ENCODE measurements around the gene PPARA. TPM values are rescaled to one million over a fixed set of nuclear protein-coding genes. Genes with fewer than 3 reads are reported as not detected.

The PPARA gene
- 10.9 TPM for polyA plus RNA-seq (2013, experiment 1 of 2; ENCODE audit: insufficient read length)
- polyA plus RNA-seq (2013, experiment 2 of 2; ENCODE audit: insufficient read length): 11.3 TPM

DNA sequence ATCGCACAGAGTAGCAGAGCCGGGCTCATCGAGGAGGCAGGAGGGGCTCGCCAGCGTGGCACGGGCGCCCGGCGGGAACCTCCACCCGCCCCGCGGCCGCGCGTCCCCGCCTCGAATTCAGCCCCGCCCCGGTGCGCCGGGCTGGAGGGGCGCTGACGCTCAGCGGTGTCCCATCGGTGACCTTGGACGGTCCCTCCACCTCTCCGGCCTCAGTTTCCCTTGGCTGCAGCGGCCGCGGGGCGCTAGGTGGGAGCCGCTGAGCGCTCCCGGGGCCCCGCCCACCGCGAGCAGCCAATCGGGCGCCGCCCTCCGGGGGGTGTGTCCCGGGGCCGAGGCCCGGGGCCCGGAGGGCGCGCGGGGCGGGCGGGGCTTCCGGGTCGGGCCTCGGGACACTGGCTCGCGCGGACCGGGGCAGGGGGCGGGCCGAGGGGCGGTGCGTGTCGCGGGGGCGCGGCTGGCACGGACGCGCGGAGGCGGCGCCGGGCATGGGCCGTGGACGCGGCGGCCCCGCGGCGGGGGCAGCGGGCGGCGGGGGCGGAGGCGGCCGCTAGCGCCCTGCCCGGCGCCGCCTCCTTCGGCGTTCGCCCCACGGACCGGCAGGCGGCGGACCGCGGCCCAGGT lies at the start of gene PPARA:
Gene PPARA (plus strand): TSS at position 493 of the 621 bp plus-strand sequence. CDS start 47,858 bp downstream, outside the sequence.
- DNase-seq: peak; percentile 89

DNA sequence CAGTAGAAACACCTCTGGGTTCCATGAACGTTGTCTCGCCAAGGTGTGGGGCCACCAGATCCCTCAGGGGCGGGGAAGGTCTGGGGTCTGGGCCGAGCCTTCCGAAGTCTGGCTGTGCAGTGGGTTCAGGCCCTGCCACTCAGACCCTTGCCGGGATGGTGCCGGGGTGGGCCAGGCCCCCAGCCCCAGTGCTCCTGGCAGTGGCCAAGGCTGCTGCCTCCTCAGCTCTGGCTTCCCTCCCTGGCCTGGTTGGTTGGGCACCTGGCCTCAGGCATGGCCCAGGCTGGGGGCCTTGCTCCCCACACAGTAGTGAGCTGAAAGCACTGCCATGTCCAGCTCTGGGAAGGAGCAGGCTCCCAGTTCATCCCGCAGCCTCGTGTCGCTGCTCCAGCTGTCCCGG lies 48.2 kb upstream of the PPARA start:
- no peak for DNase-seq

DNA sequence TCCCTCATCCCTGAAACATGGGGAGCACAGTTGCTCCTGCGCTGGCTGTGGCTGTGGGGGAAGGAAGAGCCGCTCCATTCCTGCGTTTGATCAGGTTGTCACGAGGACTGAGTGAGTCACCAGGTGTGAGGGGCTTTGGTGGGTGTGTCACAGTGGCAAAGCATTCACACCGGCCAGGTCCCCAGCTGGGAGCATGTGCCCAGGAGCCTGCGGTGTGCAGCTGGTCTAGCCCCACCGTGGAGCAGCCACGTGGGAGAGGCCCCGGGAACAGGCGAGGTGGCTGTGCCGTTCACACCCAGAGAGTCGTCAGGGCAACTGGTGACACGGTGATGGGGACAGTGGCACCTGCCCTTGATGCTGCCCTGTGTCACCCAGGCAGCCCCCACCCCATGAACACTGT lies 47.6 kb upstream of the PPARA start:
- no peak for DNase-seq

DNA sequence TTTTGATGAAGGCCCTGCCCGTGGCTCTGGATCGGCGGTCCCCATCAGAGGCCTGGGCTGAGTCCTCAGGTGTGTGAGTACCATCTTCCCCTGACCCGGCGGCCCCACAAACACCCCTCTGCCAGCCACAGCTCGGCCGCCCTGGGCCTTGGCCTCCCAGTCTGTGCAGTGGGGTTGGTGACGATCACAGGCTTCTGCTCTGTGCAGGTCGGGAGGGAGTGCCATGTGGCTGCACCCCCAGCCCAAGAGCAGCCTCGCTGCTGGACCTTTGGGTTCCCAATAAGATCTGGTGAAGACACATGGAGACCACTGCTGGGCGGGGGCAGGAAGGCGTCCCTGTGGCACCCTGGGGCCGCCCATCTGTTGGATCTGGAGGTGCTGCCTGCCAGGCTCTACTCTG lies 47.1 kb upstream of the PPARA start:
- DNase-seq: no peak

DNA sequence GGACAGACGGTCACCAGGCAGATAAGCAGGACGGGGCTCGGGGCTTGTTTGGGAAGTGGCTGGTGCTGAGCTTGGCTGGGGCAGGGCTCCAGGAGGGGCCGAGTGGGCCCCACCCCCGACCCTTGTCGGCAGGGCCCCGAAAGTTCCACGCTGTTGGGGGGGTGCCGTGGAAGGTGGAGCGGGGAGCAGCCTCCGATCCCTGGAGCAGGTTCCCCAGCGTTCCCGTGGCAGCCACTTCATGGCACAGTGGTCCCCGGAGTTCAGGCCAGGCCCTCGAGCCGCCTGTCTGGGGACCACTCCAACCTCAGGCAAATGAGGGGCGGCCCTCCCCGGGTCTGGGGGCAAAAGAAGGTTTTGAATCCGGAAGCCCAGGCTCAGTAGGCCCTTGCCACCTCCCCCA lies 46.7 kb upstream of the PPARA start:
- DNase-seq: no peak

DNA sequence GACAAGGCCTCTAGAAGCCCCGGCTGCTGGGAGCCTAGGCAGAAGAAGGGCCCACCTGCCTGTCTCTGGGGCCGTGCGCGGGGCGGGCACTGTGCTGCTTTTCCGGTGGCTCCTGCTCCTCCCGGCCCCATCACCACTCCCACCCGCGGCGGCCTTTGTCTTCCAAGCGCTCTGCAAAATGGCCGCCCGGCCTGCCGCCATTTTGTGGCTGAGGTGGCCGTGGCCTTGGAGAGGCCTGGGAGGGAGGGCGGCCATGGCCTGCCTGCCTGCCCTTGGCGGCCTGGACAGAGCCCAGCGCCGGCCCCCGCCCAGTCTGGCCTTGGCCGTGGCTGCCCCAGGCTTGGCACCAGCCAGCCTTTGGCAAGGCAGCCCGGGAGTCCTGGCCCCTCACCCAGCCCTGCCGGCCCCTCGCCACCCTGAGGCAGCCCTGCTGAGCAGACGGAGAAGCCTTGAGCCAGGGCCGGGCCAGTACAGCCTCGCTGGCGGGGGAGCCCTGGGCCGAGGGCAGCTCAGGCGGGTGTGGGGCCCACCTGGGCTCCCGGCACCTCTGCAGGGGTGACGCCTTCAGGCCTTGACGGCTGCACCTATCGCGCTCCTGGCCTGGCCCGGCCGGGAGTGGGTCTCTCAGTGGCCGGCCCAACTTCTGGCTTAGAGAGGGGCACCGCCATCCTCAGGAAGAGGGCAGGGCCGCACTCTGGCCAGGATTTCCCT lies 46.0 kb upstream of the PPARA start:
- no peak for DNase-seq

DNA sequence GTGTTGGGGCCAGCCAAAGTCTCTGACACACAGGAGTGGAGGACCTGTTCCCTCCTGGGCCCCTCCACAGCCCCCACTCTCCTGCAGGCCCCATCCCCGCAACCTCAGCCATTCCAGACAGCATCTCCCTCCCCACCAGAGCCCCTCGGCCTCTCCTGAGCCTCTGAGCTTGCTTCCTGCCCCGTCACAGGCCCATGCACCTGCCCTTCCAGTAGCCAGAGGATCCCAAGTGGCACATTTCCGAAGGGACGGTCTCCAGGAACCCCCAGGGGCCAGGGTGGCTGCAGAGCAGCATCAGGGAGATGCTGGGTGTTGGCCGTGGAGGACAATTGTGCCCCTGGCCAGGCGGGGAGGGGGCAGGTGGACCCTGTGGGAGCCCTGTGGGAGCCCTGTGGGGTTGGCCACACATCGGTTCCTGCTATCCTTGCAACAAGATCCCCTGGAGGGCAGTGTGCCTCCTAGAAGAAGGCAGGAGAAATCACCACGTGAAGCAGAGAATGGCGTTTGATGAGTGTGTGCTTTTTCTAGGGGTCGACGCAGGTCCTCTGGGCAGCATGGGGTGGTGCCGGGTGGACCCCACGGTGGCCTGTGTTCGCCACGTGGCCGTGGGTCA lies 45.3 kb upstream of the PPARA start:
- no peak for DNase-seq

DNA sequence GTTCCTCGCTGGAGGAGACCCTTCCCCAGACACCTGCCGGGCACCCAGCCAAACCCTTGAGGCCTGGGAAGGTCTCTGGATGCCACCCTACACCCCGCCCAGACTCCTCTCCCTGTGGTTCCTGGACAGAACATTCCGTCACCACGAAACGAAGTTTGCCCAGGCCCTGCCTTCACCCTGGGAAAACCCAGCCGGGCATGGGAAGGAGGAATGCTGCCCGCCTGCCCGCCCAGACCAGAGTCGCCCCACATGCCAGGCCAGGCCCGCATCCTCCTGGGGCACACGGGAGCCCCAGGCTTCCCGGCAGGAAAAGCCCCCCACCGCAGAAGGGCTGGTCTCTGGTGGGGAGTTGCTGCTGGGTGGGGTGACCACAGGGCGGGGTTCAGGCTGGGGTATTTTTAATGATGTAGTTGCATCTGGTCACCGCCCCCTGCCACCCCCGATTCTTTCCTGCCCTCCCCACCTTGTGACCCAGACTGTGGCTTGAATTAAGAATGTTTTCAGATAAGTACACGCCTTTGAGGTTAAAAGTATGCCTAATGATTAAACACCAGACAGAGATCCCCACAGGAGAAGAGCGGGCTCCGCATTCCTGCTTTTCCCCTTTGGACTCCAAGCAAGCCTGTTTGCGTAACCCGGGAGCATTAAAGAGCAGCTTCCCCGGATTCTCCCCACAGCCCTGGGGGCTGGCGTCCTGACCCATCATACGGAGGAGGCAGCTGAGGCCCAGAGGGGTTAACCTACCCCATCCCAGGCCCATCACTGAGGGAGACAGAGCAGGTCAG lies 44.6 kb upstream of the PPARA start:
- peak; percentile 80 for DNase-seq

DNA sequence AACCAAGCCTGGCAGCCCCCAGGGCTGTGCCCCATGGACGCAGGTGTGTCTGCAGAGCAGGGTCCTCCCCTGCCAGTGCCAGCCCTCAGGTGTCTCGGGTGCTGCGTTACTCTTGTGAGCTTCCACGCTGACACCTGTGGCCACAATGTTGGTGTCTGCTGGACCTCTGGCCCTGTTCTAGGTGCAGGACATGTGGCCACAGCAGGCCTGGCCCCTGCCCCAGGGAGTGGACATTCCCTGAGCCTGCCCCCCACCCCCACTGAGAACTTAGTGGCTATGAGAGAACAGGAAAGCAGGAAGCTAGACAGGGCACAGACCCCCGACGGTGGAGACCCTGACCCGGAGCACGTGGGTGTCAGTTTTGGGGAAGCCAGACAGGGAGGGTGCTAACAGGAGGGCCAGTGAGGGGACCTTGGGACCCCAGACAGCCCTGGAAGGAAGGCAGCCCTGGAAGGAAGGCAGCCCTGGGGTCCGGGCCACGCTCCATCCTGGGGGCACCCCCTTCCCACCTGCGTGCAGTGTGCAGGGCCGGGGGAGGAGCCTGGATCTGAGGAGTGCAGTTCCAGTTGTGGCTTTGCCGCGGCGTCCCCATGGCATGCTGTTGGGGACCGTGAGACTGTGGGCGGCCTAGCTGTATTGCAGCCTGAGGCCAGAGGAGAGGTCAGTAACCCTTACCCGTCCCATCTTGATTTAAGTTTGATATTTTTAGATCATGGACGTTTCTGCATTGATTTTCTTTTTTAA lies 43.9 kb upstream of the PPARA start:
- no peak for DNase-seq

DNA sequence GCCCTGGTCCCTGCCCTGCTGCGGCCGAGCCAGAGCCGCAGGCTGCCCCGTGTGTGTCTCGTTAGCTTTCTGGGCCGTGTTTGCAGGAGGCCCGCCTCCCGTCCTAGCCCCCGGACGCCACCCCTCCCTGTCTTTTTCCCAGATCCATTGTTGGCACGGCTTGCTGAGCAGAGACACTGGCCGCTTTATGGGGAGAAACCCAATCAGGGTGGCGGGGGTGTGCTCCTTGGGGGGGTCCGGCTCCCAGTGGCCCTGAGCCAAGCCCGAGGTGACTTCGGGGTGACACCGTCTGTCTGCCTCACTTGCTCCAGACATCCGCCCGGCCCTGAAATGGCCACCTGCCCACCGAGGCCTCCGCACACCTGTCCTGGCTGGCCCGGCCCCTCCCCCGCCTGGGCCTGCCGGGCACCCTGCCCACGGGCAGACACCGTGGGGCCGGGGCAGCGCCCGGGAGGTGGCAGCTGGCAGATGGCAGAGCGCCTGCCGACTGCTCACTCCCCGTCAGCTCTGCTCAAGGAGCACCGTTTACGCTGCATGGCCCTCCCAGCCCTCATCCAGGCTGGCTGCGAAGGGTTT lies 43.1 kb upstream of the PPARA start:
- DNase-seq: no peak

DNA sequence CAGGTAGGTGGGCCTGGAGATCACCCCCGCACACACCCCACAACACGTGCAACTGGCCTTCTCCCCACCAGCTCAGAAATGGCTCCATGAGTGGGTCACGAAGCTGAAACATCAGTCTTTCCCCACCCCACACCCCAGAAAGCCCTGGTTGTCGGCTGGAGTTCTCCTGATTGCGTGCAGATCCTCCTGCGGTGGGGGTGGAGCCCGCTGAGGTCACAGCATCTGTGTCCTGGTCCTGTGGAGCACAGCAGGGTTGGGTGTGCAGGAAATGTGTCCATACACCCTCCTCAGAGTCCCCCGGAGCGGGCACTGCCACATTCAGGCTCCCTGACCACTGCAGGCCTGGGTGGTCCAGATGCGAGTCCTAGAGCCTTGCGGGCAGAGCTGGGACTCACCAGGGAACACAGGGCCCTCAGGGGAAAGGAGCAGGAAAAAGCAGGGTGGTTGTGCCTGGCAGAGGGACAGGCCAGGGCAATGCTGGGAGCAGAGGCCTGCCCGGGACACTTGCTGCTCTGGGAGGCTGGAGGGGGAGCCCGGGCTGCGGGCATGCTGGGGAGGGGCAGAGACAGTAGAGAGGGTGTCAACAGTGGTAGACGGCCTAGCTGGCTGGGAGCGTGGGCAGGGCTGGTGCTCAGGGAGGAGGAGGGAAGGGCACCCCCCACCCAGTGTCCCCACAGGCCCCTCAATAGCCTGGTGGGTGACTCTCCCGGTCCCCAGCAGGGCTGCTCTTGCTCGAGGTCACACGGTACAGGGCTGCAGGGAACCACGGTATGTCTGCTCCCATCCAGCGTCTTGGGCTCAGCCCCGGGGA lies 42.4 kb upstream of the PPARA start:
- peak; percentile 56 for DNase-seq

DNA sequence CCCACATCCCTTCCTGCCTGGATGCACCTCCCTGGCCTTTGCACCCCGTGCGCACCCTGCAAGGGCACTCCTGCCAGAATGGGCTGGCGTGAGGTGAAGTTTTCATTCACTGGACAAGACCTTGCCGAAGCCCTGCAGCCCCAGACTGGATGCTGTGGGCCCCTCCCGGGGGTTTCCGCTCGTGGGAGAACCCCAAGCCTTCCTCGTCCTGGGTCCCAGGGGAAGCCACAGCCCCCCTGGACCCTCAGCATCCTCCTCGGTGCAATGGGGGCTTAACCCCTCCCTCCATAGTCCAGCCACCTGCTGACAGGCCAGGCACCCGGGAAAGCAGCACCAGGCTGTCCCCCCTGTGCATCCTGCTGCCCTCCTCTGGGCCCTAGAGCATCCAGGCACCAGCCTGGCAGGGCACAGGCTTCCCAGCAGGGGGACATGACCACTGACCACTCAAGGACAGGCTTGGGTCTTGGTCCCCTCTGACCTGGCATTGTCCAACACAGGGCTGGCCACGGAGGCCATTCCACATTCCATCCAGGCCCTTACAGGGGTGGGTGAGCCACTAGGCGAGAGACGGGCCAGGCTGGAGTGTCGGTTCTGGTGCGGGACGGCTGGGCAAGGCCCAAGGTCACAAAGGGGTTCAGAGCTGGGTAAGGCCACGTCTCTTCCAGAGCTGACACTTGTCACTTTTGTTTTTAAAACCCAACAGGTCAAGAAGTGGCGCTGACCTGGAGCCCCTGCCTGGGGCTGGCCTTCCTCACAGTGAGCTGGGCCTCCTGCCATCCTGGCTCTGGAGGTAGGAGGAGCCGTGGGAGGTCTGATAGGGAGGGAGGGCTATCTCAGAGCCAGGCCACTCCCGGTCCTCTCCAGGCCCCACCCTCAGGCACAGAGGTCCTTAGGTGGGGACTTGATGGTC lies 41.5 kb upstream of the PPARA start:
- no peak for DNase-seq

DNA sequence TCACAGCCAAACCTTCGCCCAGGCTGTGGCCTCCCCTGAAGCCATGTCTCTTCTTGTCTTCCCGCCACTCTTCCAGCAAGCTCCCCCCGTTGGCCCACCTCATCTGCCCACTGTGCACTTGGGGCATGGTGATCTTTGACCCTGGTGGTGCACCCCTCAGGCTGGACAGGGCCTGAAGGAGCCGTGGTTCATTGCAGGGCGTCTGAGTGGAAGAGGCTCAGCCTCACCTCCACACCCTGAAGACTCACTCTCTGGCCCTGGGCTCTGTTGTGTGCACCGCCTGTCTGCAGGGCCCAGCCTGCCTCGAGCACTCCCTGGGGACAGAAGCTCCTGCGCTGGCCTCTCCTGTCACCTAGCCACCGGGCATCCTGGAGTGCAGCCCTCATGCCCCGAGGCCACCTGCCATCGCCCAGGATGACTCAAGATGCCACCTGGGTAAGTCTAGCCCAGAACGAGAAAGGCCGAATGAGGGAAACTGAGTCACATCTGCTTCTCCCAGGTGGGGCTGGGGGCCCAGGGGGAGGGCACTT lies 40.8 kb upstream of the PPARA start:
- DNase-seq: no peak

DNA sequence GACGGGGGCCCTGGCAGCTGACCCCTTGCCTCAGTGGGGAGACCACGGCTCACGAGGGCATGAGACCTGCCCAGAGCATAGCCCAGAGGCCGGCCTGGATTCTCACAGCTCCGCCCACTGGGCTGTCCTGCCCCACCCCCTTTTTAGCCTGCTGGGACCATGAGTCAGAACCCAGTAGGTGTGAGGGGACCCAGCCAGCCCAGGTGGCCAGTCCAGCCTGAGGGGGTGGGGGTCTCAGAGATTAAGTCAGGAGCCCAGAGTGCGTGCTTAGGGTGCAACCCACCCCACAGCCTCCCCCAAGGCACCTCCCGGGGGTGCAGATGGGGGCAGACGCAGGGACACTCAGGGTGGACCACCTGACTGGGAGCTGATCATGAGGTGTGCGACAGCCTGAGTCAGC lies 40.1 kb upstream of the PPARA start:
- DNase-seq: no peak

DNA sequence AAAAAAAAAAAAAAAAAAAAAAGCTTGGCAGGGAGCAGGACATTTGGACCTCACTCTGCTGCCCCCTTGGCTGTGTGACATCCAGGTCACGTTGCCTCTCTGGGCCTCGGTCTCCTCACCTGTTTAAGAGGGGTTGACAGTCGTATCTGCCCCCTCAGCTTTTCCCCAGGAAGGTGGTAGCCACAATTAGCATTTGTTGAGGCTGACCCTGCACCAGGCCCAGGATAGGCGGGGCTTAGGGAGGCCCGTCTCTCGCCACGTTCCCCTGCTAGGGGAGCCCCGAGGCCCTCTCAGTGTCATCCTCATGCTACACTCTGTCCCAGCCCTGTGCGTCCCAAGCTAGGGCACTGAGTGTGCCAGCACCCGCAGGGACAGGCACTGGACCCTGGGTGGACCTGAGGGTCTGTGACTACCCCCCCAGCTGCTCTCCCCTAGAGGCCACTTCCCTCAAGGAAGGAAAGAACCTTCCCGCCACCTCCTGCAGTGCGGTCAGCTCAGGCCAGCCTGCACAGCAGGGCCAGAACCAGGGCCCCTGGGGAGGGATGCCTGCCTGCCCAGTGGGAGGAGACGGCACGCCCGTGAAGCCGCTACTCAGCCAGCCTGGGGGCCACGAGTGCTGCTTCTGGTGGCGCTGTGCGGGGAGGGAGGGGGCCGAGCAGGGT lies 38.5 kb upstream of the PPARA start:
- no peak for DNase-seq

DNA sequence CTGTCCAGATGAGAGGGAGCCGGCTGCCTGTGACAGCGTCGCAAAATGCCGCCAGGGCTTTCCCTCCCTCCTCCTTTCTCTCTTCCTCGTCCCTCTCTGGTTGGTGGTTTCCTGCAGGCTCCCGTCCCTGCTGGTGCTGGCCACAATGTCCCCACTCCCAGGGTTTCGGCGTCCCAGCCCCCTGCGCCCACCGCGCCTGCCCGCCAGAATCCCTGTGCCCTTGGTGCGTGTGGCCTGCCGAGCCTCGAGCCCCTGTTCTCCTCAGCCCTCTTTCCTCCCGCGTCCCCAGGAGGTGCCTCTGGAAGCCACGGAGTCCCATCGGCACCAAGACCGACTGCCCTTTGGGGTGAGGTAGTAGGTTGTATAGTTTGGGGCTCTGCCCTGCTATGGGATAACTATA lies 37.9 kb upstream of the PPARA start:
- no peak for DNase-seq

DNA sequence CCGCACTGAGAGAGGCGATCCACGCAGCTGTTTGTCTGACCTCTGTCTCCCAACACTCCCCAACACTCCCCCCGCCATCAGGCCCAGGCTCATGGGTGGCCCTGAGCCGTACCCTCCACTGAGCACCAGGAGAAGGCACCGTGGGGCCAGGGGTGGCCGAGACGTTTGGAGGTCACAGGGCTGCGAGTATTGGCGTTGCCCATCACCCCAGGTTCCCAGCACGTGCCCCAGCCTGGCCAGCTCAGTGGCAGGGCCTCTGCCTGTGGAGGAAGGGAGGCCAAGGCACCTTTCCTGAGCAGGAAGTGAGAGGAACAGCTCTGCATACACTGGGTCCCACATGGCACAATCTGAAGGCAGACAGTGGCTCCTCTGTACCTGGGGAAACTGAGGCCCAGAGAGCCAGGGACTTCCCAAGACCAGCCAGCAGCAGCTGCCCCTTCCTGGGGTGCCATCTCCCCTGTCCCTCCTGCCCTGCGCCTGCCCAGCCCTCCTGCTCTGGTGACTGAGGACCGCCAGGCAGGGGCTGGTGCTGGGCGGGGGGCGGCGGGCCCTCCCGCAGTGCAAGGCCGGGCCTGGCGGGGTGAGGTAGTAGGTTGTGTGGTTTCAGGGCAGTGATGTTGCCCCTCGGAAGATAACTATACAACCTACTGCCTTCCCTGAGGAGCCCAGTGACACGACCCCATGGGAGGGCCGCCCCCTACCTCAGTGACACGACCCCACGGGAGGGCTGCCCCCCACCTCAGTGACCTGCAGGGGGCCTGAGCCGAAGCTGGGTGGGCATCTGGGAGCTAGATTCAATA lies 37.0 kb upstream of the PPARA start:
- DNase-seq: no peak

DNA sequence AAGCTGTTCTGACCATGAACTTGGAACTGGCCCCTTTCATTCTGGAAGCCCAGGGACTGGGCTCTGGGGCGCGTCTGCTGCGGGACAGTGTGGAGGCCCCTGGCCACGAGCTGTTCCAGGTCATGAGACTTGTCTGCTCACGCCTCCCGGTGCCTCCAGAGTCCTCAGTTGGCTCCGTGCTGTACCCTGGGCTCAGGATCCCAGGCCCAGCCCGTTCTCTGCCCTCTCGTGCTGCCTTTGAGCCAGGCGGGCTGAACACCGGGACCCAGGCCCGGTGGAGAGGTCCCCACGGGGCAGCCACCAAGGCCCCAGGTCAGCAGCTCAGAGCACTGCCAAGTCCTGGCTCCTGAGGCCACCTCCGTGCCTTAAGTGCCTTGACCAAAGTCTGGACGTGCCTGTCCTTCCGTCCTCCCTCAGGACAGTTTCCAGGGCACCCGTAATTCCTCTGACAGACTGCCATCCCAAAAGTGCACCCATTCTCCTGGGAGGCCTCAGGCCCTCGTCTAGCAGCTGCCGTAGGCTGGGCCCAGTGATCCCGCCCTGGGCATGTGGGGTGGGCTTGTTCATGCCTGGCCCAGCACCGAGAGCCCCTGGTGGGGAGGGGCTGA lies 36.3 kb upstream of the PPARA start:
- DNase-seq: no peak

Data from fibroblast of skin of scalp (primary cell).